ENCODE results near the gene TBC1D16. TPM values are rescaled to one million over a fixed set of nuclear protein-coding genes. Genes with fewer than 3 reads are reported as not detected.
"Not testable (repeated sequence)": the region's sequence is repeated elsewhere in the genome, so short reads cannot be mapped to it uniquely, and the experiment has no call there.

The TBC1D16 gene
- total and polyA plus RNA-seq, 2 donors (not counting 1 experiment from before 2014, with no cell fraction given), result 8.3 to 30.4 TPM

GRCh38 chr17:79995696-79996095, 40.0 kb downstream of the TBC1D16 start:
- DNase-seq (ENCODE audit: low read depth in 2 of 2), result no peak
- Histone ChIP-seq H3K9ac (ENCODE audit: insufficient read depth, low read length) (no peak overlapping the region), H3K4me2 (ENCODE audit: extremely low read depth, insufficient read depth, low read length) (no peak overlapping the region), H4K20me1 (ENCODE audit: control insufficient read depth, extremely low read depth, insufficient read depth, low read length) (no peaks in the 10 kb centered on the region), H3K79me2 (ENCODE audit: control insufficient read depth, insufficient read depth, low read length) (no peaks in the 10 kb centered on the region), H2AFZ (ENCODE audit: low read length) (no peak overlapping the region), H3K36me3 (ENCODE audit: control insufficient read depth, insufficient read depth, low read length) (no peaks in the 10 kb centered on the region), H3K9me3 (ENCODE audit: control insufficient read depth, insufficient read depth, low read depth, low read length) (no peaks in the 10 kb centered on the region), H3K27me3 (ENCODE audit: control insufficient read depth, insufficient read depth, low read length) (no peaks in the 10 kb centered on the region), H3K4me3 (replicated peaks in 1 of 4; ENCODE audit: control extremely low read depth in 1 of 4, insufficient read depth in 1 of 4, low read depth in 3 of 4, low read length in 4 of 4) (no peak overlapping the region), H3K4me1 (ENCODE audit: control insufficient read depth, extremely low read depth, insufficient read depth, low read length) (peaks cover 18% of the 10 kb centered on the region), H3K27ac (ENCODE audit: insufficient read depth, low read length) (no peak overlapping the region)
- TF ChIP-seq EZH2 (IDR thresholded peaks at IDR 0.05; ENCODE audit: low read length, missing control alignments), result no peak
- no peak for TF ChIP-seq CTCF (conservative IDR thresholded peaks at IDR 0.05 in 1 of 2, IDR thresholded peaks at IDR 0.05 in 1 of 2; ENCODE audit: low read depth in 1 of 2, low read length in 2 of 2)

GRCh38 chr17:79994602-79995001, 41.1 kb downstream of the TBC1D16 start:
- Histone ChIP-seq H3K4me1 (ENCODE audit: control insufficient read depth, extremely low read depth, insufficient read depth, low read length) (peaks cover 18% of the 10 kb centered on the region), H3K27me3 (ENCODE audit: control insufficient read depth, insufficient read depth, low read length) (no peaks in the 10 kb centered on the region), H3K9me3 (ENCODE audit: control insufficient read depth, insufficient read depth, low read depth, low read length) (no peaks in the 10 kb centered on the region), H2AFZ (ENCODE audit: low read length) (no peak overlapping the region), H3K36me3 (ENCODE audit: control insufficient read depth, insufficient read depth, low read length) (no peaks in the 10 kb centered on the region), H3K79me2 (ENCODE audit: control insufficient read depth, insufficient read depth, low read length) (no peaks in the 10 kb centered on the region), H3K4me2 (ENCODE audit: extremely low read depth, insufficient read depth, low read length) (no peak overlapping the region), H3K4me3 (replicated peaks in 1 of 4; ENCODE audit: control extremely low read depth in 1 of 4, insufficient read depth in 1 of 4, low read depth in 3 of 4, low read length in 4 of 4) (no peak overlapping the region), H3K27ac (ENCODE audit: insufficient read depth, low read length) (no peak overlapping the region), H4K20me1 (ENCODE audit: control insufficient read depth, extremely low read depth, insufficient read depth, low read length) (no peaks in the 10 kb centered on the region), H3K9ac (ENCODE audit: insufficient read depth, low read length) (no peak overlapping the region)
- TF ChIP-seq EZH2 (IDR thresholded peaks at IDR 0.05; ENCODE audit: low read length, missing control alignments) (no peak), CTCF (conservative IDR thresholded peaks at IDR 0.05 in 1 of 2, IDR thresholded peaks at IDR 0.05 in 1 of 2; ENCODE audit: low read depth in 1 of 2, low read length in 2 of 2) (no peak)
- DNase-seq (ENCODE audit: low read depth in 2 of 2), result no peak

GRCh38 chr17:79994228-79994569, 41.5 kb downstream of the TBC1D16 start:
- not testable (repeated sequence) for H3K79me2 ChIP-seq (ENCODE audit: control insufficient read depth, insufficient read depth, low read length); H2AFZ ChIP-seq (ENCODE audit: low read length); H4K20me1 ChIP-seq (ENCODE audit: control insufficient read depth, extremely low read depth, insufficient read depth, low read length); DNase-seq (ENCODE audit: low read depth in 2 of 2); H3K4me2 ChIP-seq (ENCODE audit: extremely low read depth, insufficient read depth, low read length); H3K27me3 ChIP-seq (ENCODE audit: control insufficient read depth, insufficient read depth, low read length); H3K9me3 ChIP-seq (ENCODE audit: control insufficient read depth, insufficient read depth, low read depth, low read length); H3K4me3 ChIP-seq (replicated peaks in 1 of 4; ENCODE audit: control extremely low read depth in 1 of 4, insufficient read depth in 1 of 4, low read depth in 3 of 4, low read length in 4 of 4); H3K36me3 ChIP-seq (ENCODE audit: control insufficient read depth, insufficient read depth, low read length); H3K27ac ChIP-seq (ENCODE audit: insufficient read depth, low read length); H3K9ac ChIP-seq (ENCODE audit: insufficient read depth, low read length)
- peaks cover 18% of the 10 kb centered on the region for H3K4me1 ChIP-seq (ENCODE audit: control insufficient read depth, extremely low read depth, insufficient read depth, low read length)
